Astrocyte of the spinal cord (primary cell): ENCODE data around the gene SHISA6.
"Not testable (repeated sequence)": the region's sequence is repeated elsewhere in the genome, so short reads cannot be mapped to it uniquely, and the experiment has no call there.

ENCODE experiments used
- DNase-seq: peaks from one replicate; pipeline ENCODE4 v3.0.0; 2011; ENCODE audit warnings: low read depth, low spot score
- H3K4me3 ChIP-seq: 2 replicates; pipeline ENCODE4 v1.5.1; 2011; ENCODE audit warnings: low read depth, mild to moderate bottlenecking, low read length, moderate library complexity
- CTCF ChIP-seq: IDR thresholded peaks from 2 replicates; pipeline ENCODE4 v1.5.1; 2012; ENCODE audit warnings: low read depth, mild to moderate bottlenecking, low read length, inconsistent platforms
- in situ Hi-C: cut with HindIII; loops from 2 replicates; pipeline ENCODE4 v1.10.0; 2017; ENCODE audit warnings: low sequenced_read_pairs

Gene SHISA6

GRCh38 chr17:11292491-11292890, 51.5 kb downstream of the SHISA6 start:
- TF ChIP-seq CTCF = no peak
- in situ Hi-C loops = no loop called here

GRCh38 chr17:11293480-11293879, 52.5 kb downstream of the SHISA6 start:
- no peak for TF ChIP-seq CTCF
- DNase-seq = no peak
- in situ Hi-C loops = no loop called here

More at GRCh38 chr17:11292491-11292890, 51.5 kb downstream of the SHISA6 start:
- no peak overlapping the region for H3K4me3 ChIP-seq
- no peak for DNase-seq

DNA sequence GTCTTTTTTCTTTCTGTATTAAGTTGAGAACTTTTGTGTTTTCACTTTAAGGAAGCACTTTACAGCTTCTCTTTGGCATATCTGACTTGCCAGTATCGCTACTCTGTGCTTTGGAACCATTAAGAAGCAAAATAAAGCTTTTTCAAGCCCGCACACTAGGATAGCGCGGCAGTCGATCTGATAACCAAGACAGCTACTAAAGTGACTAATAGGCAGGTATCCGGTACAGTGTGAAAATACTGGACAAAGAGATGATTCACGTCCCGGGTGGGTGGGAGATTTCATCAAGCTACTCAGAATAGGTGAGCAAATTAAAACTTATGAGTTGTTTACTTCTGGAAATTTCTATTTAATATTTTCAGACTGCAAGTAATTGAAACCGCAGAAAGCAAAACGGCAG, 53.8 kb downstream of the SHISA6 start:
- no peak for DNase-seq
- no peak for TF ChIP-seq CTCF
- H3K4me3 ChIP-seq = no peak overlapping the region
- in situ Hi-C loops = no loop called here

More at GRCh38 chr17:11293480-11293879, 52.5 kb downstream of the SHISA6 start:
- no peak overlapping the region for H3K4me3 ChIP-seq

GRCh38 chr17:11296994-11297393, 56.0 kb downstream of the SHISA6 start:
- in situ Hi-C loops = no loop called here
- no peak for TF ChIP-seq CTCF
- no peak overlapping the region for H3K4me3 ChIP-seq
- no peak for DNase-seq

DNA sequence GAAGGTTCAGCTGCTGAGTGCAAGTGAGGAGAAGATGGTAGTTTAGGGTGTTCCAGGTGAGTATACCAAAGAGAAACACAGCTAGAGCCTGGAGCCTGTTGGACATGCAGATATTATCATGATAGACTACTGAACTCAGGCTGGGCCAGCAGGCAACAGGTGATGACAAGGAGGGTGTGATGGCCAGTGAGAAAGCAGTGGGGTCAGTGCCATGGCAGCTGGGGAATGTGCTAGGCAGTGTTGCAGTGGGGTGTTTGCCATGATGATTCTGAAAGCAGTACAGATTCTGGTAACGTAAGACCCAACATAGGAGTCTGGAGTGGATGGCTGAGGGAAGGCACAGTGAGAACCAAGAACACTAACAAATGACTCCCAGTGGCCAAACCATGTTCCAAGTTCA, 57.4 kb downstream of the SHISA6 start:
- DNase-seq = no peak
- no peak for TF ChIP-seq CTCF
- no peak overlapping the region for H3K4me3 ChIP-seq
- in situ Hi-C loops = no loop called here

DNA sequence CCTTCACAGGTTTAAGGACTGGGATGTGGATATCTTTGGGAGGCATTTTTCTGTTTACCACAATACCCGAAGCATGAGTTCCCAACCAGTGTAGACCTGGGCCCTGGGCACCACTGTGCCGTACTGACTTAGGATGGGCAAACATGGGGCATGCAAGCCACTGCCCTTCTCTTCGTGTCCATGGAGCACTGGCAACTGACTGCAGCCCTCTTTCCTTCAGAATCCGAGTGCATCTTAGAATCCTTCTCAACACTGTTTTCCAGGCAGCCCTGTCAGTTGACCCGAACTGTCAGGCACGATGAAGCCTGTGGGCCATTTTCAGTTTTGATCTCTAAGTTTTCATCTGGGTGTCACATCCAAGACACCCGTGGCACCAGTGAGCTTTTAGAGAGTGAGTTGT, 59.2 kb downstream of the SHISA6 start:
- in situ Hi-C loops = no loop called here
- TF ChIP-seq CTCF = no peak
- DNase-seq = no peak
- H3K4me3 ChIP-seq = no peak overlapping the region

GRCh38 chr17:11300738-11301137, 59.7 kb downstream of the SHISA6 start:
- in situ Hi-C loops = no loop called here
- H3K4me3 ChIP-seq = no peak overlapping the region
- no peak for TF ChIP-seq CTCF
- no peak for DNase-seq

DNA sequence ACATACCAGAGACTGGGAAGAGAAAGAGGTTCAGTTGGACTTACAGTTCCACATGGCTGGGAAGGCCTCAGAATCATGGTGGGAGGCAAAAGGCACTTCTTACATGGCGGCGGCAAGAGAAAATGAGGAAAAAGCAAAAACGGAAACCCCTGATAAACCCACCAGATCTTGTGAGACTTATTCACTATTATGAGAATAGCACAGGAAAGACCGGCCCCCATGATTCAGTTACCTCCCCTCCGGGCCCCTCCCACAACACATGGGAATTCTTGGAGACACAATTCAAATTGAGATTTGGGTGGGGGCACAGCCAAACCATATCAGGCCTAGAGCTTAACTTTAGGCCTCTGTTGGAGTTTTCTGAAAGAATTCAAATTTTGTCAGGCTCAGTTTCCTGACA, 60.9 kb downstream of the SHISA6 start:
- DNase-seq, H3K4me3 ChIP-seq, in situ Hi-C loops: not testable (repeated sequence)
